MM.1S (cell line): ENCODE measurements around the gene SH3TC1.

Experiments
- EZH2phosphoT487 ChIP-seq: fragments of 300-600 bp; sonication (generic); IDR thresholded peaks from 2 replicates; pipeline ENCODE4 v1.6.1; 2018; ENCODE audit warnings: antibody characterized with exemption, low read length
- TF ChIP-seq, protein P1 (sequence below): fragments of 300-600 bp; sonication (generic); IDR thresholded peaks from 2 replicates; pipeline ENCODE4 v1.5.1; 2016; ENCODE audit warnings: antibody characterized with exemption, low read length, mixed read lengths

GRCh38 chr4:8254076-8254475, 55.0 kb downstream of the SH3TC1 start:
- TF ChIP-seq, protein P1, sequence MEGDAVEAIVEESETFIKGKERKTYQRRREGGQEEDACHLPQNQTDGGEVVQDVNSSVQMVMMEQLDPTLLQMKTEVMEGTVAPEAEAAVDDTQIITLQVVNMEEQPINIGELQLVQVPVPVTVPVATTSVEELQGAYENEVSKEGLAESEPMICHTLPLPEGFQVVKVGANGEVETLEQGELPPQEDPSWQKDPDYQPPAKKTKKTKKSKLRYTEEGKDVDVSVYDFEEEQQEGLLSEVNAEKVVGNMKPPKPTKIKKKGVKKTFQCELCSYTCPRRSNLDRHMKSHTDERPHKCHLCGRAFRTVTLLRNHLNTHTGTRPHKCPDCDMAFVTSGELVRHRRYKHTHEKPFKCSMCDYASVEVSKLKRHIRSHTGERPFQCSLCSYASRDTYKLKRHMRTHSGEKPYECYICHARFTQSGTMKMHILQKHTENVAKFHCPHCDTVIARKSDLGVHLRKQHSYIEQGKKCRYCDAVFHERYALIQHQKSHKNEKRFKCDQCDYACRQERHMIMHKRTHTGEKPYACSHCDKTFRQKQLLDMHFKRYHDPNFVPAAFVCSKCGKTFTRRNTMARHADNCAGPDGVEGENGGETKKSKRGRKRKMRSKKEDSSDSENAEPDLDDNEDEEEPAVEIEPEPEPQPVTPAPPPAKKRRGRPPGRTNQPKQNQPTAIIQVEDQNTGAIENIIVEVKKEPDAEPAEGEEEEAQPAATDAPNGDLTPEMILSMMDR: no peak
- TF ChIP-seq EZH2phosphoT487: no peak
